ENCODE measurements around the gene ZNF597.
A peak's percentile ranks its signal among the peaks of the same experiment; 100 is the strongest.
"Not testable (repeated sequence)": the region's sequence is repeated elsewhere in the genome, so short reads cannot be mapped to it uniquely, and the experiment has no call there.

ZNF597 gene

GRCh38 chr16:3475604-3476375 is 32.5 kb upstream of the ZNF597 start:
- DNase-seq (ENCODE audit: low read depth) = no peak

DNA sequence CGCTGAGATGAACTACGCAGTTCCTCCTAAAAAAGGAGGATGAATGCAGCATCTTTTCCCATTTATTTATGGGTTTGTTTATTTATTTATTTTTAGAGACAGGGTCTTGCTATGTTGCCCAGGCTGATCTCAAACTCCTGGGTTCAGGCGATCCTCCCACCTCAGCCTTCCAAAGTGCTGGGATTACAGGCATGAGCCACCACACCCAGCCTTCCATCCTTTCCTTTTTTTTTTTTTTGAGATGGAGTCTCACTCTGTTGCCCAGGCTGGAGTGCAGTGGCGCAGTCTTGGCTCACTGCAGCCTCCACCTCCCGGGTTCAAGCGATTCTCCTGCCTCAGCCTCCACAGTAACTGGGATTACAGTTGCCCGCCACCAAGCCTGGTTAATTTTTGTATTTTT is 31.6 kb upstream of the ZNF597 start:
- DNase-seq (ENCODE audit: low read depth) = not testable (repeated sequence)

DNA sequence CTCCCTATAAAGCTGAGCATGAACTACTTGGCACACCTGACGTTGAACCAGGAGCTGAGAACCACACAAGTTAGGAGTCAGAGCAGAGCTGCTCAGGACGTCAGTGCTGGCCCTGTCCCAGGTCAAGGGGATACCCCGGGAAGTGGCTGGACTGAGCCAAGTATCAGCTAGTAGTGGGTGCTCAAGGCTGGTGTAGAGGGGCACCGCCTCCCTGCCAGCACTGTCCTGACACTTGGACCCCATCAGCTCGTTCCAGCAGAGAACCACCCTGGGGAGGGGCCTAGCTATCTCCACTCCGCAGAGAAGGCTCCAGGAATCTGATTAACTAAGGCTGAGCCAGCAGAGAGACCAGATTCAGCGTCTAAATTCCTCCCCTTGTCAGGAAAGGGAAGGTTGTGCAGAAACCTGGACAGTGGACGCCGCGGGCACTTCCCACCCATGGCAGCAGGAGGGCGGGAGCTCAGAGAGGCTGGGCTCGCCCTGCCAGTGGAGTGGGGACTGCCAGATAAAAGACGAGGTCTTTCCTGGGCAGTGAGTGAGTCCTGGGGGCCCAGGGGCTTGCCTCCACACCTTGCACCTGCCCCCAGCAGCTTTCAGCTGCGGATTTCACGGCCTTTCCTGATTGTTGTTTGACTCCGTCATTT is 31.0 kb upstream of the ZNF597 start:
- no peak for DNase-seq (ENCODE audit: low read depth)

DNA sequence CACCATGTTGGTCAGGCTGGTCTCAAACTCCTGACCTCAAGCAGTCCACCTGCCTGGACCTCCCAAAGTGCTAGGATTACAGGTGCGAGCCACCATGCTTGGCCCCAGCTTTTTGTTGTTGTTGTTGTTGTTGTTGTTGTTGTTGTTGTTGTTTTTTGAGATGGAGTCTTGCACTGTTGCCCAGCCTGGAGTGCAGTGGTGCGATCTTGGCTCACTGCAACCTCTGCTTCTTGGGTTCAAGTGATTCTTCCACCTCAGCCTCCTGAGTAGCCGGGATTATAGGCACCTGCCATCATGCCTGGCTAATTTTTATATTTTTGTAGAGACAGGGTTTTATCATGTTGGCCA is 30.3 kb upstream of the ZNF597 start:
- DNase-seq (ENCODE audit: low read depth) = not testable (repeated sequence)

DNA sequence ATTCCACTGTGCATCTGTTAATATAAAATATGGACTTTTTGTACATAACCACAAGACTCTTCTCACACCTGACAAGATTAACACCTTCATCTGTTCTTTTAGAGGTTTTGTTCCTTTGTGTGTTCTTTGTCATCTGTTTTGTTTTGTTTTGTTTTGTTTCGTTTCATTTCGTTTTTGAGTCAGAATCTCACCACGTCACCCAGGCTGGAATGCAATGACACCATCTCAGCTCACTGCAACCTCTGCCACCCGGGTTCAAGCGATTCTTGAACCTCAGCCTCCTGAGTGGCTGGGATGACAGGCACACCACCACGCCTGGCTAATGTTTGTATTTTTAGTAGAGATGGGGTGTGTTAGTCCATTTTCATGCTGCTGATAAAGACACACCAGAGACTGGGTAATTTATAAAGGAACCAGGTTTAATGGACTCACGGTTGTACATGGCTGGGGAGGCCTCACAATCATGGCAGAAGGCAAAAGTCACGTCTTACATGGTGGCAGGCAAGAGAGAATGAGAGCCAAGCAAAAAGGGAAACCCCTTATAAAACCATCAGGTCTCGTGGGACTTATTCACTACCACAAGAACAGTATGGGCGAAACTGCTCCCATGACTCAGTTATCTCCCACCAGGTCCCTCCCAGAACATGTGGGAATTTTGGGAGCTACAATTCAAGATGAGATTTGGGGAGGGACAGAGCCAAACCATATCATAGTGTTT is 29.7 kb upstream of the ZNF597 start:
- no peak for DNase-seq (ENCODE audit: low read depth)

DNA sequence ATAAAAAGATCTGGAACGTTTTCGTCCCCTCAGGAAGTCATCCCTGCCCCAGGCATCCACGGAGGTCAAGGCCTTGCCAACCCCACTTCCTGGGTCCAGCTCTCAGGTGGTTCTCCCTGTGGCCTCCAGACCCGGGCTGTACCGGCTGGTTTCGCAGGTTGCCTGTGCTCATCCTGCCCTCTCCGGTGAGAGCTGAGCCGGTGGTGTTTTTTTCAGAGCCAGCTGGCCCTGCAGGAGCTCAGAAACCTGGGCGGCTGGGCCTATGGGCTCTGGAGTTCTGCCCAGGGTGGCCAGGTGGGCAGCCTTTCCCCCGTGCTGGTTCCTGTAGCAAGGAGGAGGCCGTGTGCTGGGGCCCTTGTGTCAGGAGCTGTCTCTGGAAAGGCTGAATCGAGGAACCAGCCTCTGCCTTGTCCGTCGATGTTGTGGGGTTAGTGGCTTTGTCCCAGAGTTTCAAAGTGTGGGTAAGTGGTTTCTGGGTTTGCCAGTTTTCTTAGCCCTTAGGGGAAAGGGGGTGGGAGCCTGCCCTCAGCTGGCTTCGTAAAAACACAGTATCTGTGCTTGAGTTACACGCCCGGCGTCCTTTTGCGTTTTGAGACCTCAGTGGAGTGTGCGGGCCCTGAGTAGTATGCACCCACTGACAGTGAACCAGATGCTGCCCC is 28.3 kb upstream of the ZNF597 start:
- DNase-seq (ENCODE audit: low read depth) = no peak

GRCh38 chr16:3470723-3471122 is 27.4 kb upstream of the ZNF597 start:
- DNase-seq (ENCODE audit: low read depth) = no peak

DNA sequence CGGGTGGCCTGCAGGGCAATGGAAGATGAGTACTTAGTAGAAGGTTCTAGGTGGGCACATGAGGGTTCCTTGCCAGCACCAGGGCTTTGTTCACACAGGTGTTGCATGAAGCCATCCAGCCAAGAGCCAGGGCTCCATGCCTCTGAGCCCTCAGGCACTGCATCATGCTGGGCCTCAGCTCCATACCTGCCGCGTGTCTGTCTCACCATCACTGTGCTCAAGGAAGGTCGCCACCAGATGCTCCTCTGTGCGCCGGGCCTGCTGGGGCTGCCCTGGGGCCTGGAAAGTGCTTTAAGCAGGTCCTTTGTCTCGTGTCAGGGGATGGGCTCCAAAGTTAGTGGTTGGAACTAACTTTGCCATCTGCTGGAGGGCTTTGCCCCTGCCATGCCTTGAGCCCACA is 26.4 kb upstream of the ZNF597 start:
- no peak for DNase-seq (ENCODE audit: low read depth)

- no peak for DNase-seq (ENCODE audit: low read depth)
Observed at GRCh38 chr16:3468501-3468900, 25.2 kb upstream of the ZNF597 start.

DNA sequence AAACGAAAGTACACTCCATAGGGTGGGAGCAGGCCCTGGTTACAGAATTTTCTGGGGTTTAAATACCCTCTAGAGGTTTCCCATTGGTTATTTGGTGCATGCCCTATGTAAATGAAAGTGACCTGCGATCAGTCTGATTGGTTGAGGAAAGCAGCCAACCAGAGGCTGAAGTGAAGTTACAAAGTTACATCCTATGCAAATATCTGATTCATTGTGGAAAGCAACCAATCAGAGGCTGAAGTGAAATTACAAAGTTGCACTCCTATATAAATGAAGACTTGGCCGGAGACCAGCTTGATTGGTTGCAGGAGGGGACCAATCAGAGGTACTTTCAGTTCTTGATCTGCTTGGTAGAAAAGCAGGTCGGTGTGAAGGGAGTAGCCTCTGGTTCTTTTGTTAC is 24.6 kb upstream of the ZNF597 start:
- DNase-seq (ENCODE audit: low read depth) = no peak

- no peak for DNase-seq (ENCODE audit: low read depth)
Observed at GRCh38 chr16:3467182-3467581, 23.9 kb upstream of the ZNF597 start.

DNA sequence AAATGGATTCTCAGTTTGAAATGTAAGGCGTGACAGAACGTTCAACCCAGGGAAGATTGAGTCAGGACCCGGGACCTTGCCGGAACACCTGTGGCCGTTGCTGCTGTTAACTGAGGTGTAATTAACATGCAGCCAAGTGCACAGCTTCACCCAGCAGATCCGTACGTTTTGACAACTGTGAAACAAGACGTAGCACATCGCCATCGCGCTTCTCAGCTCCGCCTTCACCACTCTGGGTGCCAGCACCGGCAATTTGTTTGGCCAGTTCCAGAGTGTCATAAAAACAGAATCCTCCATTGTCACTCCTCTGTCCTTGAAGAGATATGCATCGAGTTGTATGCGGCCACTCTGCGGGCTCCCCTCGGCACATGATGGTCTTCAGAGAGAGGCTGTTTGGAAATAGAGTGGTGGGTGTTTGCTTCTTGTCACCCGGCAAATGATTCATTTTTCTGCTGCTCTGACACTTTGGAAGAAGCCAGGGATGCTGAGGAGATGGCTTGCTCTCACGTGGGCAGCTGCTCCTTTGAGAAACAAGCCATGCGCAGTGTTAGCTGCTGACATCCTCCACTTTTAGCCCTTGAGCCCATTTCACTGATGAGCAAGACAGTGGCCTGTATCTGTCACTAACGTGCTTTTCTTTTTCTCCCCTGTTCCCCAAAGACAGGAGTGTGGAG is 22.7 kb upstream of the ZNF597 start:
- DNase-seq (ENCODE audit: low read depth) = no peak

DNA sequence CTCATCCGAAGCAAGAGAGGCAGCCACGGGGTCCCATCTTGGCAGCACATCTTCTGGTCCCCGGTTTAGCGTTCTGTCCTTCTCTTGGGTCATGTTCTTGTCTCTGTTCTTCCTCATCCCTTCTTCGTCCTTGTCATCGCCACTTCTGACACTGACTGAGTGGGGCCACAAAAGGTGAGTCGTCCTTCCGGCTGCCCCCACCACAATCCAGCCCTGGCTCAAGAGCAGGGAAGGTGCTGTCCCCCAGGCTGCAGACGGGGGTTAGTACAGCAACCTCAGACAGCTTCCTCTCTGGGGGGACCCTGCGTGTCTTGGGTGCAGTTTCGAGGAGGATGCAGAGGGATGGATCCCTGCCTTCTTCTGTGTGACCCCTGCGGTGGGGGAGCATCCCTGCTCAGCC is 22.0 kb upstream of the ZNF597 start:
- DNase-seq (ENCODE audit: low read depth) = no peak

DNA sequence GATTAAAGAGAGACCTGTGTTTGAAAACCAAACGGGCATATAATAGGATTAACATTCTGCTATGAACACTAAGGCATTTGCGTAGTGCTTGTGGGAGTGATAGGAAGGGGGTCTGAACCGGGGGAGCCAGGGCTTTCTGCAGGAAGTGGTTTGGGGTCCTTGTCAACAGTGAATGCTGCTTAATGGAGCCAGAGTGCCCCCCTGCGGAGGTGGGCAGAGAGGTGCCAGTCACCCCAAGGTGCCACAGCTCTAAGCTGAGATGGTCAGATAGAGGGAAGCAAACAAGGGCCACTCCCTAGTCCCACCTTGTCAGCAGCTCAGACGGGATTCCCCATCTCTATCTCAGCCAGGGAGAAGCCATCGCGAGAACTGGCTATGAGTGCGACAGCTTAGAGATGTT is 17.8 kb upstream of the ZNF597 start:
- no peak for DNase-seq (ENCODE audit: low read depth)

DNA sequence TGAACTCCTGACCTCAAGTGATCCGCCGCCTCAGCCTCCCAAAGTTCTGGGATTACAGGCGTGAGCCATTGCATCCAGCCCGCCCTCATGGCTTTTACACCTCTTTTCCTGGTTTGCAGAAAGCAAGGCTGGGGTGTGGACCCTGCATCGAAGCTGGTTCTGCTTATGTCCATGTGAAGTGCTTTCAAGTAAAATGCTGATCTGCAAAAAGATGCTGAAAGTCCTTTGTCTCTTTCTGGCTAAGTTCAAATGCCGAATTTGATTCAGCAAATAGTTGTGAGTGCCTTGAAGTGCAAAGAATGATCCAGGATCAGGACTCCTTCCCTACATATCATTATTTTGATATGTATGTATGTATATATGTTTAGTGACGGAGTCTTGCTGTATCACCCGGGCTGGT is 17.3 kb upstream of the ZNF597 start:
- no peak for DNase-seq (ENCODE audit: low read depth)

DNA sequence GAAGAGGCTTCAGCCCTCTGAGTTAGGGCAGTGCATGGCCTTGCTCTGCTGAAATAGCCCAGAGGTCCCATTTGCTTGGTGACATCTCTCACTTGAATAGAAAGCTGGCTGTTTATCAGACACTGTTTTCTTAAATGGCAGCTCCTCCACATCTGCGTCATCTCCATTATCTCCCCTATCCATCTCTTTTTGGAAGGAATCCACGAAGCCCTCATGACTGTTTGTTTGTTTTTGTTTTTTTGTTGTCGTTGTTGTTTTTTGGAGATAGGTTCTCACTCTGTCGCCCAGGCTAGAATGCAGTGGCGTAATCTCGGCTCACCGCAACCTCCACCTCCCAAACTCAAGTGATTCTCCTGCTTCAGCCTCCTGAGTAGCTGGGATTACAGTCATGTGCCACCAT is 16.8 kb upstream of the ZNF597 start:
- DNase-seq (ENCODE audit: low read depth) = no peak

DNA sequence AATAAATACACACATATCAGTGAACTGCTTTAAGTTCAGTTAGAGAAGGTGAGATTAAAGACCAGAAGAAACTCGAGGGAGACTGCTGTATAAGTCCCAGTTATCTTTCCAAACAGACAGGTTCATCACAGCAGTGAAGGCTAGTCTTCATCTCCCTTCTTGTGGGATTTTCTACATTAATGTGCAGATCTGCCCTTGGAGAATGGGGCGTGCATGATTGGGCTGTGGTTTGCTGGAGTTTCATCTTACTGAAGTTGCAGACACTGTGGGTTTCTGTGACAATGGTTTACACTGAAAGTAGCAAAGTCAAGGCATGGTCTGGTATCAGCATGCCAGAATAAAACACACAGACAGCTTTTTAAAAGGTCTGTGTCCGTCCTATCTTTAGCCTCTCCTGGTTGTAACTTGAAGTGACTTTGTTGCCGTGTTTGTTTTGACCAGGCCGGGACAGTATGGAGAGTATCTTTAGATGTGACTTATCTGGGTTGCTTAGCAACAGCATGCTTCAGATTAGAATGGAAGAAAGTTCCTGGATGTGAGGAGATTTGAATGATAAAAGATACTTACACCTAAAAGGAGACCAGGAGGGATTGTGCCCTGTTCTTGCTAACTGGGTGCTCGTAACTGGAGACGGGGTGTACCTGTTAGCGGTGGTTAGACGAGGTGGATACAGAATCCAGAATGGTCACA is 16.2 kb upstream of the ZNF597 start:
- DNase-seq (ENCODE audit: low read depth) = no peak

GRCh38 chr16:3458852-3459361 is 15.6 kb upstream of the ZNF597 start:
- DNase-seq (ENCODE audit: low read depth) = no peak

- no peak for DNase-seq (ENCODE audit: low read depth)
Observed at GRCh38 chr16:3458278-3458851, 15.1 kb upstream of the ZNF597 start.

DNA sequence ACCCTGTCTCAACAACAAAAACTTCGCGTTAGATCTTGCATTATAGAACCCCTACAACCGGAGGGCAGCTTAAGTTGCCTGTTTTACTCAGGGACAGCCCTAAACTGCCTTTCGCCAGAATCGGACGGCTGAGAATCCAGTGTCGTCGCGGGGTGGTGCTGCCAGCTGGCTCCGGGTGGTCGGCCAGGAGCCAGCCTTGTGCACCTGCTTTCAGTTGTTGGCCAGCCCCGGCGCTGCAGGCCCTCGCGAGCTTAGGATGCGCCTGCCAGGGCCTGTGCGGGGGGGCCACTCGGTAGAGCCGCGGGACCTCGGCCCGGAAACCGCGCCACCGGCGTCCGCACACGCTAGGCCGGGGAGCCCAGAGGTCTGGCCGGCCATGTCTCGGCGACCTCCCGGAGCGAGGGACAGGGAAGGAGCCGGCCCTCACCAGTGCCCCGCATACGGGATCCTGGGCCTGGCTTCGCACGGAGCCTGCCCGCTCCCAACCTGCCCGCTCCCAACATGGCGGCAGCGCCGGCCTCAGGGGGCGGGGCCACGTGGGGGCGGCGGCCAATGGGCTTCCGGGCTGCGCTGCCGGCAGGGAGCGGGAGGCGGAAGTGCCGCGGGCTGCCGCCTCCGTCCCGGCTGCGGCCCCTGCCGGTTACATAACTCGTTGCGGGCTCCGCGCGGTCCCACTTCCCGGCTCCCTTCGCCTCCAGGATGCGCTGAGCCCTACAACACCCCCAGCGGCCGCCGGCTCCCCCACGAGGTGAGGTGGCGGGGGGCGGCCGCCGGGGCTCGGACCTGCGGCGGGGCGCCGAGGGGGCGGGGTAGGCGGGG is 14.3 kb upstream of the ZNF597 start:
- DNase-seq (ENCODE audit: low read depth) = peak; percentile 81
